HG02884 (cell line): ENCODE results near the gene NAP1L4.

ENCODE experiments used
- ATAC-seq: cut with Tn5 transposase; IDR thresholded peaks from one replicate; pipeline ENCODE4 v1.9.1; 2021; ENCODE audit warnings: mild to moderate bottlenecking, moderate library complexity; ENCODE audit not compliant: unreplicated experiment

Gene NAP1L4

GRCh38 chr11:2992234-2992996 lies at the start of gene NAP1L4:
NAP1L4 (minus strand) TSS chr11:2992329; CDS start chr11:2979220, 13,109 bp downstream.
- peak; percentile 76 for ATAC-seq

- no peak for ATAC-seq
These were observed 48.8 kb upstream of the NAP1L4 start for GRCh38 chr11:3040881-3041280.

GRCh38 chr11:3037945-3038271 lies 45.8 kb upstream of the NAP1L4 start:
- no peak for ATAC-seq

- no peak for ATAC-seq
These were observed 45.2 kb upstream of the NAP1L4 start for GRCh38 chr11:3037040-3037944.

- ATAC-seq, result no peak
These were observed 44.3 kb upstream of the NAP1L4 start for GRCh38 chr11:3036419-3036818.

- no peak for ATAC-seq
These were observed 43.2 kb upstream of the NAP1L4 start for GRCh38 chr11:3035333-3035732.

- no peak for ATAC-seq
These were observed 38.4 kb upstream of the NAP1L4 start for GRCh38 chr11:3030289-3031070.

- no peak for ATAC-seq
These were observed 36.7 kb upstream of the NAP1L4 start for GRCh38 chr11:3028813-3029212.

GRCh38 chr11:3026803-3027202 lies 34.7 kb upstream of the NAP1L4 start:
- no peak for ATAC-seq

GRCh38 chr11:3022982-3023381 lies 30.9 kb upstream of the NAP1L4 start:
- ATAC-seq, result no peak

- ATAC-seq, result peak; percentile 62
These were observed 30.3 kb upstream of the NAP1L4 start for GRCh38 chr11:3022300-3022967.

GRCh38 chr11:3021125-3021524 lies 29.0 kb upstream of the NAP1L4 start:
- no peak for ATAC-seq

GRCh38 chr11:3020011-3020410 lies 27.9 kb upstream of the NAP1L4 start:
- ATAC-seq, result no peak

GRCh38 chr11:3018596-3018995 lies 26.5 kb upstream of the NAP1L4 start:
- ATAC-seq, result no peak

GRCh38 chr11:3016861-3017260 lies 24.7 kb upstream of the NAP1L4 start:
- ATAC-seq, result no peak

- no peak for ATAC-seq
These were observed 23.7 kb upstream of the NAP1L4 start for GRCh38 chr11:3015796-3016195.

- ATAC-seq, result no peak
These were observed 22.8 kb upstream of the NAP1L4 start for GRCh38 chr11:3014943-3015342.

GRCh38 chr11:3014057-3014938 lies 22.2 kb upstream of the NAP1L4 start:
- no peak for ATAC-seq
